H9 (cell line): ENCODE results near the gene ZNF786. TPM values are rescaled to one million over a fixed set of nuclear protein-coding genes. Genes with fewer than 3 reads are reported as not detected.

Experiments
- DNase-seq: peaks from one replicate; pipeline ENCODE4 v3.0.0-alpha.2; 2017
- H2AFZ ChIP-seq: one replicate; pipeline ENCODE4 v1.6.1; 2013; ENCODE audit warnings: mild to moderate bottlenecking, low read length, control low read depth, moderate library complexity
- H2AK5ac ChIP-seq: 2 replicates; pipeline ENCODE4 v1.6.1; 2013; ENCODE audit warnings: low read length, control low read depth, mixed read lengths; ENCODE audit not compliant: insufficient read length
- H2BK120ac ChIP-seq: one replicate; pipeline ENCODE4 v1.6.1; 2013; ENCODE audit warnings: low read depth, mild to moderate bottlenecking, low read length, control low read depth, inconsistent platforms; ENCODE audit not compliant: poor library complexity, severe bottlenecking
- H2BK12ac ChIP-seq: 2 replicates; pipeline ENCODE4 v1.6.1; 2013; ENCODE audit warnings: low read length, control low read depth, mixed read lengths, low read depth; ENCODE audit not compliant: insufficient read length
- H2BK15ac ChIP-seq: 2 replicates; pipeline ENCODE4 v1.6.1; 2013; ENCODE audit warnings: low read depth, low read length, control low read depth
- H2BK20ac ChIP-seq: one replicate; pipeline ENCODE4 v1.6.1; 2013; ENCODE audit warnings: low read depth, mild to moderate bottlenecking, low read length, control low read depth, inconsistent platforms; ENCODE audit not compliant: poor library complexity, severe bottlenecking
- H2BK5ac ChIP-seq: 2 replicates; pipeline ENCODE4 v1.6.1; 2013; ENCODE audit warnings: low read length, control low read depth, mixed read lengths; ENCODE audit not compliant: insufficient read length
- H3K14ac ChIP-seq: 2 replicates; pipeline ENCODE4 v1.6.1; 2013; ENCODE audit warnings: low read length, control low read depth; ENCODE audit not compliant: insufficient read depth
- H3K18ac ChIP-seq: 2 replicates; pipeline ENCODE4 v1.6.1; 2013; ENCODE audit warnings: low read depth, mild to moderate bottlenecking, mixed read lengths, low read length, control low read depth; ENCODE audit not compliant: insufficient read length
- H3K23ac ChIP-seq: 2 replicates; pipeline ENCODE4 v1.6.1; 2013; ENCODE audit warnings: low read length, control low read depth, mixed read lengths, low read depth; ENCODE audit not compliant: insufficient read length
- H3K23me2 ChIP-seq: 2 replicates; pipeline ENCODE4 v1.6.1; 2013; ENCODE audit warnings: low read depth, mild to moderate bottlenecking, mixed read lengths, low read length, control low read depth; ENCODE audit not compliant: insufficient read length, poor library complexity, severe bottlenecking
- H3K27ac ChIP-seq: 2 replicates; pipeline ENCODE4 v1.5.1; 2013; ENCODE audit warnings: low read length, control low read depth, mixed read lengths, low read depth; ENCODE audit not compliant: insufficient read length
- H3K27me3 ChIP-seq: 2 replicates; pipeline ENCODE4 v1.6.1; 2013; ENCODE audit warnings: low read length, control low read depth, inconsistent platforms; ENCODE audit not compliant: insufficient read depth
- H3K4ac ChIP-seq: 2 replicates; pipeline ENCODE4 v1.6.1; 2013; ENCODE audit warnings: low read depth, mild to moderate bottlenecking, control low read depth, inconsistent platforms, low read length, moderate library complexity
- H3K4me1 ChIP-seq: 2 replicates; pipeline ENCODE4 v1.6.1; 2013; ENCODE audit warnings: low read length, control low read depth, inconsistent platforms; ENCODE audit not compliant: insufficient read depth
- H3K4me2 ChIP-seq: 2 replicates; pipeline ENCODE4 v1.6.1; 2013; ENCODE audit warnings: low read length, control low read depth, mixed read lengths; ENCODE audit not compliant: insufficient read length, insufficient read depth
- H3K56ac ChIP-seq: 2 replicates; pipeline ENCODE4 v1.6.1; 2013; ENCODE audit warnings: low read depth, mild to moderate bottlenecking, mixed read lengths, low read length, control low read depth; ENCODE audit not compliant: insufficient read length
- H3K79me1 ChIP-seq: 2 replicates; pipeline ENCODE4 v1.6.1; 2013; ENCODE audit warnings: low read depth, mild to moderate bottlenecking, moderate library complexity, low read length, control low read depth, inconsistent platforms; ENCODE audit not compliant: insufficient read depth, poor library complexity, severe bottlenecking
- H3K79me2 ChIP-seq: 2 replicates; pipeline ENCODE4 v1.6.1; 2013; ENCODE audit warnings: low read length, control low read depth, inconsistent platforms; ENCODE audit not compliant: insufficient read depth
- H3K9ac ChIP-seq: 2 replicates; pipeline ENCODE4 v1.6.1; 2013; ENCODE audit warnings: low read length, control low read depth, mixed read lengths; ENCODE audit not compliant: insufficient read length; ENCODE audit errors: extremely low read depth
- H3K9me3 ChIP-seq: one replicate; pipeline ENCODE4 v1.6.1; 2013; ENCODE audit warnings: low read depth, low read length, inconsistent platforms; ENCODE audit not compliant: control insufficient read depth
- H3T11ph ChIP-seq: one replicate; pipeline ENCODE4 v1.6.1; 2013; ENCODE audit warnings: mild to moderate bottlenecking, low read length, control low read depth, inconsistent platforms
- H4K20me1 ChIP-seq: one replicate; pipeline ENCODE4 v1.6.1; 2013; ENCODE audit not compliant: control insufficient read depth, insufficient read length, insufficient read depth
- H4K5ac ChIP-seq: 2 replicates; pipeline ENCODE4 v1.6.1; 2013; ENCODE audit warnings: low read depth, mild to moderate bottlenecking, mixed read lengths, low read length, control low read depth; ENCODE audit not compliant: insufficient read length
- H4K8ac ChIP-seq: replicated peaks from 2 replicates; pipeline ENCODE4 v1.6.1; 2013; ENCODE audit warnings: low read length, control low read depth, mixed read lengths, low read depth; ENCODE audit not compliant: insufficient read length
- H4K91ac ChIP-seq: 2 replicates; pipeline ENCODE4 v1.6.1; 2013; ENCODE audit warnings: low read depth, mild to moderate bottlenecking, moderate library complexity, mixed read lengths, low read length, control low read depth; ENCODE audit not compliant: insufficient read length
- H3K27ac Mint-ChIP-seq, 3 experiments: 2 replicates in 2 of 3; 3 replicates in 1 of 3; pipeline ENCODE4 v1.8.0; 2020 to 2021; ENCODE audit warnings: mixed read lengths in 3 of 3, mild to moderate bottlenecking in 1 of 3, moderate library complexity in 1 of 3
- H3K27me3 Mint-ChIP-seq: 2 replicates; pipeline ENCODE4 v1.8.0; 2021; ENCODE audit warnings: low read depth, mild to moderate bottlenecking, moderate library complexity, mixed read lengths
- H3K36me3 Mint-ChIP-seq, 3 experiments: 2 replicates in 2 of 3; 3 replicates in 1 of 3; pipeline ENCODE4 v1.8.0; 2020 to 2021; ENCODE audit warnings: low read depth in 3 of 3, mixed read lengths in 3 of 3; ENCODE audit not compliant: insufficient read depth in 1 of 3
- H3K4me1 Mint-ChIP-seq, 2 experiments: 2 replicates each; pipeline ENCODE4 v1.8.0; 2020; ENCODE audit warnings: mixed read lengths in 2 of 2
- H3K4me3 Mint-ChIP-seq, 2 experiments: 2 replicates in 1 of 2; 3 replicates in 1 of 2; pipeline ENCODE4 v1.8.0; 2020 to 2021; ENCODE audit warnings: mild to moderate bottlenecking in 2 of 2, mixed read lengths in 2 of 2, moderate library complexity in 1 of 2
- H3K9me3 Mint-ChIP-seq, 2 experiments: 2 replicates in 1 of 2; 3 replicates in 1 of 2; pipeline ENCODE4 v1.8.0; 2020; ENCODE audit warnings: mild to moderate bottlenecking in 2 of 2, mixed read lengths in 2 of 2, moderate library complexity in 1 of 2
- WGBS: extraction: QIAGEN DNeasy Blood & Tissue Kit; methylation state at CpG from one replicate; pipeline ENCODE4 v1.1.7; 2013; ENCODE audit warnings: missing lambda C conversion rate, low lambda C conversion rate, mixed read lengths; ENCODE audit not compliant: insufficient read length; ENCODE audit errors: extremely low coverage; 5-methylcytosine and 5-hydroxymethylcytosine counted together
- total RNA-seq: library from RNA; stranded (reverse); gene quantifications from 2 replicates; pipeline ENCODE4 v1.2.1, GENCODE V29; 2021
- TF ChIP-seq, protein P1 (sequence below): fragments of 200-600 bp; sonication (generic); conservative IDR thresholded peaks from 3 replicates; pipeline ENCODE4 v1.8.0; 2021; ENCODE audit warnings: antibody characterized with exemption, mild to moderate bottlenecking

Gene ZNF786
- total RNA-seq, 1 experiment from 2014 or later = 25.1 TPM

DNA sequence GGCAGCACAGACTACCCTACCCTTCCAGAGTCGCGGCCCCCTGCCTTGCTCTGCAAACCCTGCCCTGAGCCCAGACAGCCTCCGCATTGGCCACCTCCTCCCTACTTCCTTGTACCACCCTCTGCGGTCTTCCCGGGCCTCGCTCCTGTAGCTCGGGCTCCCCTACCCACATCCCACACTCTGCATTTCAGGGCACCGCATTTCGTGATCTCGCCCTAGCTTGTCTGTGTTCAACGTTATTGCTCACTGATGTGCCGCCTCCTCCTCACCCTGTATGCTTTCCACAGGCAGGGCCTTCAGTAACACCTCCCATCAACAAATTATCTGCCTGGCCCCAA lies 68.8 kb downstream of the ZNF786 start:
- Histone ChIP-seq H3K27ac (no peak overlapping the region), H2BK20ac (no peak overlapping the region), H3K4me1 (peaks cover under 1% of the 10 kb centered on the region; the same call in 1 of the 2 replicates), H3K4me2 (no peak overlapping the region), H3T11ph (no peak overlapping the region), H4K20me1 (no peaks in the 10 kb centered on the region), H2BK12ac (no peak overlapping the region), H4K8ac (no peak overlapping the region), H2BK5ac (no peak overlapping the region), H3K27me3 (no peaks in the 10 kb centered on the region), H3K9me3 (no peaks in the 10 kb centered on the region), H3K9ac (no peak overlapping the region), H3K14ac (no peak overlapping the region), H2BK120ac (no peak overlapping the region), H4K91ac (no peak overlapping the region), H2AFZ (no peak overlapping the region), H4K5ac (no peak overlapping the region), H3K79me1 (peaks cover 5% of the 10 kb centered on the region), H3K56ac (no peak overlapping the region), H2AK5ac (no peak overlapping the region), H3K23ac (no peak overlapping the region), H3K18ac (no peak overlapping the region), H3K79me2 (peaks cover 19% of the 10 kb centered on the region; the same call in 1 of the 2 replicates), H3K4ac (no peak overlapping the region), H2BK15ac (no peak overlapping the region), H3K23me2 (no peaks in the 10 kb centered on the region)
- H3K27ac Mint-ChIP-seq = peak overlapping the region; percentile 47 to 85 (median 52); a peak in 4 of 7 replicates
- WGBS = no CpG with 5 or more reads among the region's 12 CpGs
- no peak for DNase-seq
- no peak overlapping the region for H3K4me3 Mint-ChIP-seq
- H3K27me3 Mint-ChIP-seq = no peaks in the 10 kb centered on the region
- no peaks in the 10 kb centered on the region for H3K9me3 Mint-ChIP-seq
- H3K4me1 Mint-ChIP-seq = peaks cover 34 to 37% of the 10 kb centered on the region in 2 experiments
- peaks cover 27 to 44% (median 44%) of the 10 kb centered on the region in 3 experiments for H3K36me3 Mint-ChIP-seq
- TF ChIP-seq, protein P1, sequence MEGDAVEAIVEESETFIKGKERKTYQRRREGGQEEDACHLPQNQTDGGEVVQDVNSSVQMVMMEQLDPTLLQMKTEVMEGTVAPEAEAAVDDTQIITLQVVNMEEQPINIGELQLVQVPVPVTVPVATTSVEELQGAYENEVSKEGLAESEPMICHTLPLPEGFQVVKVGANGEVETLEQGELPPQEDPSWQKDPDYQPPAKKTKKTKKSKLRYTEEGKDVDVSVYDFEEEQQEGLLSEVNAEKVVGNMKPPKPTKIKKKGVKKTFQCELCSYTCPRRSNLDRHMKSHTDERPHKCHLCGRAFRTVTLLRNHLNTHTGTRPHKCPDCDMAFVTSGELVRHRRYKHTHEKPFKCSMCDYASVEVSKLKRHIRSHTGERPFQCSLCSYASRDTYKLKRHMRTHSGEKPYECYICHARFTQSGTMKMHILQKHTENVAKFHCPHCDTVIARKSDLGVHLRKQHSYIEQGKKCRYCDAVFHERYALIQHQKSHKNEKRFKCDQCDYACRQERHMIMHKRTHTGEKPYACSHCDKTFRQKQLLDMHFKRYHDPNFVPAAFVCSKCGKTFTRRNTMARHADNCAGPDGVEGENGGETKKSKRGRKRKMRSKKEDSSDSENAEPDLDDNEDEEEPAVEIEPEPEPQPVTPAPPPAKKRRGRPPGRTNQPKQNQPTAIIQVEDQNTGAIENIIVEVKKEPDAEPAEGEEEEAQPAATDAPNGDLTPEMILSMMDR = no peak
